Activated CD8-positive, alpha-beta memory T cell treated with anti-CD3 and anti-CD28 coated beads for 24 hours (primary cell): Measurements from ENCODE around the gene CEP135.

Experiments used
- DNase-seq: peaks from one replicate; pipeline ENCODE4 v3.0.0-alpha.2; 2020

The CEP135 gene

GRCh38 chr4:56082829-56083228 is 134.1 kb downstream of the CEP135 start:
- no peak for DNase-seq
